Loucy (cell line): Measurements from ENCODE around the gene KIF13A.

Source experiments
- CTCF ChIP-seq: fragments of 200-600 bp; sonication (generic); conservative IDR thresholded peaks from 2 replicates; pipeline ENCODE4 v1.5.1; 2014; ENCODE audit warnings: mild to moderate bottlenecking, antibody characterized with exemption, low read length
- EZH2phosphoT487 ChIP-seq: fragments of 200-600 bp; IDR thresholded peaks from 2 replicates; pipeline ENCODE4 v1.6.1; 2018; ENCODE audit warnings: antibody characterized with exemption, mild to moderate bottlenecking, moderate library complexity, borderline replicate concordance

- TF ChIP-seq CTCF (no peak), EZH2phosphoT487 (no peak)
Measured at GRCh38 chr6:18011287-18011686, 23.9 kb upstream of the KIF13A start.
